SK-N-SH (cell line): Measurements from ENCODE around the gene ZW10. TPM values are rescaled to one million over a fixed set of nuclear protein-coding genes. Genes with fewer than 3 reads are reported as not detected.
"Not testable (repeated sequence)": the region's sequence is repeated elsewhere in the genome, so short reads cannot be mapped to it uniquely, and the experiment has no call there.

Experiments
- CTCF ChIA-PET: fragments of 300-600, 350-600 bp; formaldehyde crosslinking; extraction: SDS; loops from one replicate; lab custom pipeline; 2021; lab: Yijun Ruan, JAX
- POLR2A ChIA-PET: fragments of 350-600 bp; sonication (Branson Sonifier 250); formaldehyde crosslinking; extraction: SDS; loops from one replicate; lab custom pipeline; 2020; ENCODE audit warnings: antibody characterized with exemption, inconsistent platforms; lab: Yijun Ruan, JAX
- DNase-seq: peaks from one replicate; pipeline ENCODE4 v3.0.0; 2012
- H2AFZ ChIP-seq: fragments of 200-600 bp; sonication (generic); 2 replicates; pipeline ENCODE4 v1.8.1; 2016; ENCODE audit warnings: antibody characterized with exemption, mild to moderate bottlenecking, low read depth
- H3F3A ChIP-seq: fragments of 200-600 bp; sonication (generic); replicated peaks from 2 replicates; pipeline ENCODE3; 2016; ENCODE audit warnings: antibody characterized with exemption, mild to moderate bottlenecking; ENCODE audit not compliant: insufficient read depth
- H3K27ac ChIP-seq, 2 experiments: fragments of 200-500 bp in 1 of 2; fragments of 200-600 bp in 1 of 2; sonication (Bioruptor generic) in 1 of 2; sonication (generic), shearing (Covaris generic) in 1 of 2; 2 replicates each; pipeline versions ENCODE4 v1.5.1 to v1.6.1; 2014 to 2016; ENCODE audit warnings: low read depth in 2 of 2, inconsistent platforms in 1 of 2, low read length in 1 of 2, mild to moderate bottlenecking in 1 of 2, mixed read lengths in 1 of 2
- H3K27me3 ChIP-seq: fragments of 200-600 bp; sonication (generic), shearing (Covaris generic); 2 replicates; pipeline ENCODE4 v1.6.1; 2016; ENCODE audit warnings: mixed run types; ENCODE audit not compliant: insufficient read depth
- H3K36me3 ChIP-seq, 2 experiments: fragments of 200-500 bp in 1 of 2; fragments of 200-600 bp in 1 of 2; sonication (Bioruptor generic) in 1 of 2; sonication (generic) in 1 of 2; replicated peaks in 1 of 2; 2 replicates each; pipeline versions ENCODE3 to v1.5.1; 2014 to 2016; ENCODE audit warnings: low read length in 1 of 2, mild to moderate bottlenecking in 1 of 2; ENCODE audit not compliant: insufficient read depth in 2 of 2, control insufficient read depth in 1 of 2
- H3K4me1 ChIP-seq, 2 experiments: fragments of 200-500 bp in 1 of 2; fragments of 200-600 bp in 1 of 2; sonication (Bioruptor generic) in 1 of 2; sonication (generic), shearing (Covaris generic) in 1 of 2; 2 replicates each; pipeline versions ENCODE4 v1.5.1 to v1.6.1; 2014 to 2016; ENCODE audit warnings: low read depth in 1 of 2, low read length in 1 of 2, mixed run types in 1 of 2; ENCODE audit not compliant: insufficient read depth in 2 of 2, control insufficient read depth in 1 of 2
- H3K4me2 ChIP-seq: fragments of 200-600 bp; sonication (generic), shearing (Covaris generic); 2 replicates; pipeline ENCODE4 v1.6.1; 2017; ENCODE audit warnings: mixed run types
- H3K4me3 ChIP-seq, 2 experiments: fragments of 200-500 bp in 1 of 2; fragments of 200-600 bp in 1 of 2; sonication (Bioruptor generic) in 1 of 2; sonication (generic), shearing (Covaris generic) in 1 of 2; 2 replicates each; pipeline versions ENCODE4 v1.5.1 to v1.8.1; 2014 to 2016; ENCODE audit warnings: low read depth in 2 of 2, inconsistent platforms in 1 of 2, low read length in 1 of 2, mild to moderate bottlenecking in 1 of 2, mixed read lengths in 1 of 2, moderate library complexity in 1 of 2
- H3K79me2 ChIP-seq: fragments of 200-600 bp; sonication (generic); 2 replicates; pipeline ENCODE4 v1.8.1; 2017; ENCODE audit warnings: mild to moderate bottlenecking; ENCODE audit not compliant: insufficient read depth
- H3K9ac ChIP-seq: fragments of 200-600 bp; sonication (generic); 2 replicates; pipeline ENCODE4 v1.6.1; 2017; ENCODE audit warnings: mixed run types
- H3K9me2 ChIP-seq: fragments of 200-600 bp; sonication (generic); 2 replicates; pipeline ENCODE4 v1.6.1; 2017; ENCODE audit warnings: mixed run types
- H3K9me3 ChIP-seq: fragments of 200-600 bp; sonication (generic); 2 replicates; pipeline ENCODE4 v1.6.1; 2017; ENCODE audit warnings: mixed run types, mild to moderate bottlenecking, moderate library complexity
- H4K20me1 ChIP-seq: fragments of 200-600 bp; sonication (generic); 2 replicates; pipeline ENCODE4 v1.6.1; 2017; ENCODE audit warnings: mild to moderate bottlenecking, mixed run types; ENCODE audit not compliant: insufficient read depth
- CTCF ChIP-seq: fragments of 200-600 bp; sonication (generic); IDR thresholded peaks from 2 replicates; pipeline ENCODE4 v1.6.1; 2017; ENCODE audit warnings: antibody characterized with exemption, mild to moderate bottlenecking, moderate library complexity
- EP300 ChIP-seq, 2 experiments: IDR thresholded peaks; 2 replicates each; pipeline versions ENCODE4 v1.4.0 to v1.6.1; 2012; ENCODE audit warnings: borderline replicate concordance in 1 of 2, low read depth in 1 of 2, low read length in 1 of 2
- FOSL2 ChIP-seq: IDR thresholded peaks from 2 replicates; pipeline ENCODE4 v1.4.0; 2012; ENCODE audit warnings: low read depth, mild to moderate bottlenecking, moderate library complexity, borderline replicate concordance
- JUND ChIP-seq: IDR thresholded peaks from 2 replicates; pipeline ENCODE4 v1.4.0; 2012
- MEF2A ChIP-seq: IDR thresholded peaks from 2 replicates; pipeline ENCODE4 v1.4.0; 2012; ENCODE audit warnings: low read depth, borderline replicate concordance
- NFIC ChIP-seq: IDR thresholded peaks from 2 replicates; pipeline ENCODE4 v1.4.0; 2012; ENCODE audit warnings: borderline replicate concordance
- PBX3 ChIP-seq: IDR thresholded peaks from 2 replicates; pipeline ENCODE4; 2012
- POLR2AphosphoS5 ChIP-seq: IDR thresholded peaks from 2 replicates; pipeline ENCODE4 v1.6.1; 2012; ENCODE audit warnings: low read depth, low read length
- RCOR1 ChIP-seq: fragments of 150-350 bp; IDR thresholded peaks from 2 replicates; pipeline ENCODE4 v1.6.1; 2017; ENCODE audit warnings: antibody characterized with exemption, low read length
- TCF12 ChIP-seq: IDR thresholded peaks from 2 replicates; pipeline ENCODE4 v1.4.0; 2012
- TEAD4 ChIP-seq: IDR thresholded peaks from 2 replicates; pipeline ENCODE4 v1.4.0; 2012; ENCODE audit warnings: mild to moderate bottlenecking, borderline replicate concordance; ENCODE audit not compliant: insufficient read depth
- YY1 ChIP-seq: IDR thresholded peaks from 2 replicates; pipeline ENCODE4 v1.4.0; 2012; ENCODE audit warnings: low read depth, mild to moderate bottlenecking
- ZBTB33 ChIP-seq: IDR thresholded peaks from 2 replicates; pipeline ENCODE4 v1.4.0; 2012; ENCODE audit warnings: low read depth, borderline replicate concordance
- WGBS: methylation state at CpG from one replicate; pipeline ENCODE4 v1.1.6; 2017; ENCODE audit warnings: low lambda C conversion rate; 5-methylcytosine and 5-hydroxymethylcytosine counted together
- polyA plus RNA-seq, 3 experiments: library from polyadenylated mRNA; depleted of rRNA; stranded (reverse); fragments of >200 nt; gene quantifications; 2 replicates each; pipeline ENCODE4 v1.2.3, GENCODE V29; 2012

Gene ZW10
- polyA plus RNA-seq, 1 of the 3 experiments (the other 2 are of a cell fraction), result 6.1 TPM

- POLR2A ChIA-PET, result no interaction called here
- no peak for DNase-seq
- H3F3A ChIP-seq, result no peaks in the 10 kb centered on the region
- no peak overlapping the region for H3K4me3 ChIP-seq
- H3K27me3 ChIP-seq, result no peaks in the 10 kb centered on the region
- H3K9ac ChIP-seq, result no peak overlapping the region
- H3K36me3 ChIP-seq, result no peaks in the 10 kb centered on the region
- WGBS, result 98% methylated on average over 4 of the region's 4 CpGs
- CTCF ChIA-PET, result interaction anchor here (0.7 to 2.7 kb wide), 4 partner anchors 9 to 190 kb away, joined by 3 to 14 read pairs (median 3); no protein-coding TSS in a partner anchor
- H3K79me2 ChIP-seq, result no peaks in the 10 kb centered on the region
- no peak overlapping the region for H2AFZ ChIP-seq
- H3K9me3 ChIP-seq, result no peaks in the 10 kb centered on the region
- no peaks in the 10 kb centered on the region for H4K20me1 ChIP-seq
- no peak for TF ChIP-seq CTCF
- TF ChIP-seq TEAD4, result no peak
- TF ChIP-seq EP300 (IDR thresholded peaks at IDR 0.05; ENCODE audit: borderline replicate concordance in 1 of 2, low read depth in 1 of 2, low read length in 1 of 2), result no peak
- no peak for TF ChIP-seq RCOR1
- no peak for TF ChIP-seq POLR2AphosphoS5
- no peak for TF ChIP-seq TCF12
- no peak for TF ChIP-seq ZBTB33
- TF ChIP-seq PBX3, result no peak
- TF ChIP-seq JUND, result no peak
- no peak for TF ChIP-seq YY1
- no peak for TF ChIP-seq FOSL2
- H3K27ac ChIP-seq, result no peak overlapping the region
- H3K4me1 ChIP-seq, result peaks cover 0 to 13% of the 10 kb centered on the region in 2 experiments; a peak in 2 of 4 replicates
- H3K4me2 ChIP-seq, result no peak overlapping the region
- no peaks in the 10 kb centered on the region for H3K9me2 ChIP-seq
Observed at GRCh38 chr11:113722221-113722620, 51.3 kb downstream of the ZW10 start.

GRCh38 chr11:113721462-113722066, 51.9 kb downstream of the ZW10 start:
- peaks cover 0 to 13% of the 10 kb centered on the region in 2 experiments; a peak in 2 of 4 replicates for H3K4me1 ChIP-seq
- no peaks in the 10 kb centered on the region for H4K20me1 ChIP-seq
- no peaks in the 10 kb centered on the region for H3K9me2 ChIP-seq
- H2AFZ ChIP-seq, result no peak overlapping the region
- no peaks in the 10 kb centered on the region for H3K9me3 ChIP-seq
- TF ChIP-seq EP300 (IDR thresholded peaks at IDR 0.05; ENCODE audit: borderline replicate concordance in 1 of 2, low read depth in 1 of 2, low read length in 1 of 2) (no peak), TCF12 (no peak), FOSL2 (no peak), MEF2A (no peak), CTCF (no peak), JUND (no peak), NFIC (no peak)
- no peak overlapping the region for H3K9ac ChIP-seq
- 89% methylated on average over 3 of the region's 3 CpGs for WGBS
- H3K36me3 ChIP-seq, result no peaks in the 10 kb centered on the region
- H3K79me2 ChIP-seq, result no peaks in the 10 kb centered on the region
- no peak overlapping the region for H3K4me3 ChIP-seq
- ChIA-PET POLR2A (no interaction called here), CTCF (interaction anchor here (1.2 to 2.7 kb wide), 3 partner anchors 10 to 189 kb away, joined by 3 to 14 read pairs (median 3); no protein-coding TSS in a partner anchor)
- H3K27ac ChIP-seq, result no peak overlapping the region
- DNase-seq, result no peak
- H3K27me3 ChIP-seq, result no peaks in the 10 kb centered on the region
- H3F3A ChIP-seq, result no peaks in the 10 kb centered on the region
- H3K4me2 ChIP-seq, result no peak overlapping the region

GRCh38 chr11:113720478-113720877, 53.0 kb downstream of the ZW10 start:
- H3K4me3 ChIP-seq, H2AFZ ChIP-seq, H4K20me1 ChIP-seq, H3K27ac ChIP-seq, H3K36me3 ChIP-seq, H3K9me3 ChIP-seq, H3K4me2 ChIP-seq, H3K9ac ChIP-seq, DNase-seq, POLR2A ChIA-PET, H3K79me2 ChIP-seq, H3F3A ChIP-seq, H3K27me3 ChIP-seq, H3K9me2 ChIP-seq: not testable (repeated sequence)
- peaks cover 0 to 13% of the 10 kb centered on the region in 2 experiments; a peak in 2 of 4 replicates for H3K4me1 ChIP-seq
- WGBS, result 25% methylated on average over 3 of the region's 3 CpGs
- CTCF ChIA-PET, result interaction anchor here (2.7 kb wide), 1 partner anchor 11 kb away, joined by 14 read pairs; no protein-coding TSS in a partner anchor
